ENCODE measurements around the gene AURKAIP1. TPM values are rescaled to one million over a fixed set of nuclear protein-coding genes. Genes with fewer than 3 reads are reported as not detected.

The AURKAIP1 gene
- polyA plus RNA-seq, 1 of the 3 experiments (the other 2 are of a cell fraction), result 214 TPM

DNA sequence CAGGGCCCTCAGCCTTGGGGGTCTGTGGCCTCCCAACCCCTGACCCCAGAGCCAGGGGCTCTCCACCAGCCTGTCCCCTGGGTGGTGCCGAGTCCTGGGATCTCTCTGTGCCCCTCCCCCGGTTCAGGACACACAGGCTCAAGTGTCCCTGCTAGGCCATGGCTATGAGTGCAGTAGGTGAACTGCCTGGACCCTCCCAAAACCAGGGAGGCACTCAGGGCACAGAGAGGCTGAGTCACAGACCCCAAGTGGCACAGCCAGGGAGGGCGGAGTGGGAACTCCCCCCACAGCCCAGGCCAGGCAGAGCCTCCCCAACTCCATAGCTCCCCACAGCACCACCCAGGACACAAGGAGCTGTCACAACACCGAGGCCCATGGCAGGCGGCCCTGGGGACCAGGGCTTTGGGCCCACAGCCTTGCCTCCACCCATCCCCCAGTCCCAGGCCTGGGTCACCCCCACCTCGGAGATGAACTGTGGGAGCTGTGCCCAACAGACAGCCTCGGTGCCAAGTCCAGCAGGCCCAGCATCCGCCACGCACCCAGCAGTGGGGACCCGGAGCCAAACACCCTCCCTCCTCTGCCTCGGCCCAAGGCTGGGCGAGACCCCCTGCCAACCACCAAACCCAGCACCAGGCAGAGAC is 29.0 kb downstream of the AURKAIP1 start:
- no peak for TF ChIP-seq TCF12 (IDR thresholded peaks at IDR 0.05)
- H3F3A ChIP-seq (replicated peaks; ENCODE audit: insufficient read depth), result no peaks in the 10 kb centered on the region
- no peak overlapping the region for H2AFZ ChIP-seq (ENCODE audit: low read depth)
- H4K20me1 ChIP-seq (ENCODE audit: insufficient read depth), result peaks cover 46% of the 10 kb centered on the region
- no peak overlapping the region for H3K4me3 ChIP-seq (ENCODE audit: low read depth in 2 of 2, low read length in 1 of 2)
- POLR2A ChIA-PET, result interaction anchor here (1.1 kb wide), 1 partner anchor 68 kb away, joined by 3 read pairs; no protein-coding TSS in a partner anchor
- H3K9me3 ChIP-seq, result no peaks in the 10 kb centered on the region
- no peak overlapping the region for H3K27ac ChIP-seq (ENCODE audit: low read depth in 2 of 2, low read length in 1 of 2)
- WGBS (ENCODE audit: low lambda C conversion rate), result no CpG with 5 or more reads among the region's 12 CpGs
- CTCF ChIA-PET, result interaction anchor here (0.7 to 4.8 kb wide), 5 partner anchors 9 to 223 kb away, joined by 3 to 34 read pairs (median 3); no protein-coding TSS in a partner anchor
- DNase-seq, result no peak
- no peak overlapping the region for H3K4me2 ChIP-seq
- H3K9ac ChIP-seq, result no peak overlapping the region
- no peaks in the 10 kb centered on the region for H3K9me2 ChIP-seq
- H3K36me3 ChIP-seq (replicated peaks in 1 of 2; ENCODE audit: control insufficient read depth in 1 of 2, insufficient read depth in 2 of 2, low read length in 1 of 2), result no peaks in the 10 kb centered on the region
- H3K27me3 ChIP-seq (ENCODE audit: insufficient read depth), result no peaks in the 10 kb centered on the region
- peaks cover 0 to 19% of the 10 kb centered on the region in 2 experiments; a peak in 1 of 4 replicates for H3K4me1 ChIP-seq (ENCODE audit: control insufficient read depth in 1 of 2, insufficient read depth in 2 of 2, low read depth in 1 of 2, low read length in 1 of 2)
- peaks cover 47% of the 10 kb centered on the region for H3K79me2 ChIP-seq (ENCODE audit: insufficient read depth)

GRCh38 chr1:1345384-1345783 is 29.6 kb downstream of the AURKAIP1 start:
- ChIA-PET CTCF (interaction anchor here (0.7 to 4.8 kb wide), 6 partner anchors 9 to 33 kb away, joined by 3 to 34 read pairs (median 8); no protein-coding TSS in a partner anchor), POLR2A (no interaction called here)
- H3K9me3 ChIP-seq, result no peaks in the 10 kb centered on the region
- H3K4me2 ChIP-seq, result no peak overlapping the region; the same call in 1 of the 2 replicates
- H4K20me1 ChIP-seq (ENCODE audit: insufficient read depth), result peaks cover 50% of the 10 kb centered on the region
- peaks cover 47% of the 10 kb centered on the region for H3K79me2 ChIP-seq (ENCODE audit: insufficient read depth)
- H3K9ac ChIP-seq, result no peak overlapping the region
- no peaks in the 10 kb centered on the region for H3K36me3 ChIP-seq (replicated peaks in 1 of 2; ENCODE audit: control insufficient read depth in 1 of 2, insufficient read depth in 2 of 2, low read length in 1 of 2)
- no CpG with 5 or more reads among the region's 16 CpGs for WGBS (ENCODE audit: low lambda C conversion rate)
- no peak overlapping the region for H3K27ac ChIP-seq (ENCODE audit: low read depth in 2 of 2, low read length in 1 of 2)
- no peak for DNase-seq
- H3F3A ChIP-seq (replicated peaks; ENCODE audit: insufficient read depth), result no peaks in the 10 kb centered on the region
- H3K4me3 ChIP-seq (ENCODE audit: low read depth in 2 of 2, low read length in 1 of 2), result no peak overlapping the region
- no peaks in the 10 kb centered on the region for H3K9me2 ChIP-seq
- H3K4me1 ChIP-seq (ENCODE audit: control insufficient read depth in 1 of 2, insufficient read depth in 2 of 2, low read depth in 1 of 2, low read length in 1 of 2), result peaks cover 0 to 19% of the 10 kb centered on the region in 2 experiments; a peak in 1 of 4 replicates
- TF ChIP-seq SMC3 (IDR thresholded peaks at IDR 0.05; ENCODE audit: low read depth, low read length) (no peak), EP300 (IDR thresholded peaks at IDR 0.05; ENCODE audit: borderline replicate concordance in 1 of 2, low read depth in 1 of 2, low read length in 1 of 2) (no peak), FOXJ3 (CRISPR knock-in tag; IDR thresholded peaks at IDR 0.05) (no peak), RXRA (IDR thresholded peaks at IDR 0.05; ENCODE audit: borderline replicate concordance, low read depth) (no peak), REST (IDR thresholded peaks at IDR 0.05; ENCODE audit: low read depth, low read length) (no peak), FOXM1 (IDR thresholded peaks at IDR 0.05; ENCODE audit: low read depth) (no peak), RFX5 (IDR thresholded peaks at IDR 0.05; ENCODE audit: low read length) (no peak)
- TF ChIP-seq, protein P1, sequence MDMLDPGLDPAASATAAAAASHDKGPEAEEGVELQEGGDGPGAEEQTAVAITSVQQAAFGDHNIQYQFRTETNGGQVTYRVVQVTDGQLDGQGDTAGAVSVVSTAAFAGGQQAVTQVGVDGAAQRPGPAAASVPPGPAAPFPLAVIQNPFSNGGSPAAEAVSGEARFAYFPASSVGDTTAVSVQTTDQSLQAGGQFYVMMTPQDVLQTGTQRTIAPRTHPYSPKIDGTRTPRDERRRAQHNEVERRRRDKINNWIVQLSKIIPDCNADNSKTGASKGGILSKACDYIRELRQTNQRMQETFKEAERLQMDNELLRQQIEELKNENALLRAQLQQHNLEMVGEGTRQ (IDR thresholded peaks at IDR 0.05; ENCODE audit: borderline replicate concordance, low read depth, low read length), result no peak
- no peak overlapping the region for H2AFZ ChIP-seq (ENCODE audit: low read depth)
- no peaks in the 10 kb centered on the region for H3K27me3 ChIP-seq (ENCODE audit: insufficient read depth)
